Measurements from ENCODE around the gene EMD. TPM values are rescaled to one million over a fixed set of nuclear protein-coding genes. Genes with fewer than 3 reads are reported as not detected.

EMD gene
- total and polyA plus RNA-seq, 2 donors (not counting 1 experiment from before 2014, with no cell fraction given): 26.4 to 72.1 TPM

- Histone ChIP-seq H3K27ac (ENCODE audit: insufficient read depth, low read length) (no peak overlapping the region), H3K9me3 (ENCODE audit: control insufficient read depth, insufficient read depth, low read depth, low read length) (no peaks in the 10 kb centered on the region), H3K27me3 (ENCODE audit: control insufficient read depth, insufficient read depth, low read length) (no peaks in the 10 kb centered on the region), H3K4me1 (ENCODE audit: control insufficient read depth, extremely low read depth, insufficient read depth, low read length) (peaks cover 6% of the 10 kb centered on the region), H3K9ac (ENCODE audit: insufficient read depth, low read length) (no peak overlapping the region), H3K36me3 (ENCODE audit: control insufficient read depth, insufficient read depth, low read length) (peaks cover 51% of the 10 kb centered on the region), H3K4me2 (ENCODE audit: extremely low read depth, insufficient read depth, low read length) (peak overlapping the region; percentile 25), H4K20me1 (ENCODE audit: control insufficient read depth, extremely low read depth, insufficient read depth, low read length) (no peaks in the 10 kb centered on the region), H2AFZ (ENCODE audit: low read length) (no peak overlapping the region), H3K4me3 (replicated peaks in 1 of 4; ENCODE audit: control extremely low read depth in 1 of 4, insufficient read depth in 1 of 4, low read depth in 3 of 4, low read length in 4 of 4) (no peak overlapping the region), H3K79me2 (ENCODE audit: control insufficient read depth, insufficient read depth, low read length) (peaks cover 88% of the 10 kb centered on the region)
- no peak for TF ChIP-seq CTCF (conservative IDR thresholded peaks at IDR 0.05 in 1 of 2, IDR thresholded peaks at IDR 0.05 in 1 of 2; ENCODE audit: low read depth in 1 of 2, low read length in 2 of 2)
- no peak for TF ChIP-seq EZH2 (IDR thresholded peaks at IDR 0.05; ENCODE audit: low read length, missing control alignments)
- no peak for DNase-seq (ENCODE audit: low read depth in 2 of 2)
Measured at GRCh38 chrX:154365052-154365600, 14.0 kb upstream of the EMD start.

GRCh38 chrX:154365997-154366665 lies 13.0 kb upstream of the EMD start:
- no peak overlapping the region for H2AFZ ChIP-seq (ENCODE audit: low read length)
- H3K36me3 ChIP-seq (ENCODE audit: control insufficient read depth, insufficient read depth, low read length): peaks cover 50% of the 10 kb centered on the region
- peak overlapping the region; percentile 35 for H3K4me2 ChIP-seq (ENCODE audit: extremely low read depth, insufficient read depth, low read length)
- no peaks in the 10 kb centered on the region for H3K9me3 ChIP-seq (ENCODE audit: control insufficient read depth, insufficient read depth, low read depth, low read length)
- H3K9ac ChIP-seq (ENCODE audit: insufficient read depth, low read length): no peak overlapping the region
- peaks cover 6% of the 10 kb centered on the region for H3K4me1 ChIP-seq (ENCODE audit: control insufficient read depth, extremely low read depth, insufficient read depth, low read length)
- no peak for DNase-seq (ENCODE audit: low read depth in 2 of 2)
- H4K20me1 ChIP-seq (ENCODE audit: control insufficient read depth, extremely low read depth, insufficient read depth, low read length): no peaks in the 10 kb centered on the region
- TF ChIP-seq EZH2 (IDR thresholded peaks at IDR 0.05; ENCODE audit: low read length, missing control alignments) (no peak), CTCF (conservative IDR thresholded peaks at IDR 0.05 in 1 of 2, IDR thresholded peaks at IDR 0.05 in 1 of 2; ENCODE audit: low read depth in 1 of 2, low read length in 2 of 2) (no peak)
- H3K27me3 ChIP-seq (ENCODE audit: control insufficient read depth, insufficient read depth, low read length): no peaks in the 10 kb centered on the region
- peaks cover 89% of the 10 kb centered on the region for H3K79me2 ChIP-seq (ENCODE audit: control insufficient read depth, insufficient read depth, low read length)
- H3K4me3 ChIP-seq (replicated peaks in 1 of 4; ENCODE audit: control extremely low read depth in 1 of 4, insufficient read depth in 1 of 4, low read depth in 3 of 4, low read length in 4 of 4): peak overlapping the region in 1 of 4 experiments; percentile 1
- no peak overlapping the region for H3K27ac ChIP-seq (ENCODE audit: insufficient read depth, low read length)

- peaks cover 46% of the 10 kb centered on the region for H3K36me3 ChIP-seq (ENCODE audit: control insufficient read depth, insufficient read depth, low read length)
- peak in 1 of 2 donors; percentile 50 for DNase-seq (ENCODE audit: low read depth in 2 of 2)
- H3K79me2 ChIP-seq (ENCODE audit: control insufficient read depth, insufficient read depth, low read length): peaks cover 84% of the 10 kb centered on the region
- peak overlapping the region in 1 of 4 experiments; percentile 86 for H3K4me3 ChIP-seq (replicated peaks in 1 of 4; ENCODE audit: control extremely low read depth in 1 of 4, insufficient read depth in 1 of 4, low read depth in 3 of 4, low read length in 4 of 4)
- no peaks in the 10 kb centered on the region for H3K27me3 ChIP-seq (ENCODE audit: control insufficient read depth, insufficient read depth, low read length)
- H3K27ac ChIP-seq (ENCODE audit: insufficient read depth, low read length): peak overlapping the region; percentile 92
- H3K4me1 ChIP-seq (ENCODE audit: control insufficient read depth, extremely low read depth, insufficient read depth, low read length): peaks cover 6% of the 10 kb centered on the region
- H4K20me1 ChIP-seq (ENCODE audit: control insufficient read depth, extremely low read depth, insufficient read depth, low read length): no peaks in the 10 kb centered on the region
- H3K9ac ChIP-seq (ENCODE audit: insufficient read depth, low read length): no peak overlapping the region
- TF ChIP-seq CTCF (conservative IDR thresholded peaks at IDR 0.05 in 1 of 2, IDR thresholded peaks at IDR 0.05 in 1 of 2; ENCODE audit: low read depth in 1 of 2, low read length in 2 of 2) (no peak), EZH2 (IDR thresholded peaks at IDR 0.05; ENCODE audit: low read length, missing control alignments) (no peak)
- H2AFZ ChIP-seq (ENCODE audit: low read length): no peak overlapping the region
- H3K4me2 ChIP-seq (ENCODE audit: extremely low read depth, insufficient read depth, low read length): peak overlapping the region; percentile 80
- no peaks in the 10 kb centered on the region for H3K9me3 ChIP-seq (ENCODE audit: control insufficient read depth, insufficient read depth, low read depth, low read length)
Measured at GRCh38 chrX:154366666-154367055, 12.4 kb upstream of the EMD start.

Data from fibroblast of lung (primary cell).